Measurements from ENCODE around the gene ZFYVE28. TPM values are rescaled to one million over a fixed set of nuclear protein-coding genes. Genes with fewer than 3 reads are reported as not detected.

Gene ZFYVE28
- total RNA-seq, 3 donors from 2014 or later, result 32.4 to 56.4 (median 42.9) TPM

DNA sequence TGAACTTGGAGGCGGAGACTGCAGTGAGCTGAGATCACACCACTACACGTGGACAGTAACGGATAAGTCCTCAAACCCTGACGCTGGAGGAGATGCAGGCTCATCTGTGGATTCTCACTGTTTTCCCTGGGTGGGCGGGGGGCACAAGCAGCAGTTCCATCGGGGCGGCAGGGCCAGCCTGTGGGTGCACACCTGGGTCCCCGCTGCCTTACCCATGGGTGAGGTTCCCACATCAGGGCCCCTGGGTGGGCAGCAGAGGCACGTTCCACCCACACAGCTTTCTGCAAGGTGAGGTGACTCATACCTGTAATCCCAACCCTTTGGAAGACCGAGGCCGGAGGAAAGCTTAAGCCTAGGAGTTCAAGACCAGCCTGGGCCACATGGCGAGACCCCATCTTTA, 100.0 kb downstream of the ZFYVE28 start:
- intact Hi-C loops (cut with DNase I, micrococcal nuclease), result no loop called here
- H3K9me3 ChIP-seq, result no peaks in the 10 kb centered on the region
- TF ChIP-seq, protein P1, sequence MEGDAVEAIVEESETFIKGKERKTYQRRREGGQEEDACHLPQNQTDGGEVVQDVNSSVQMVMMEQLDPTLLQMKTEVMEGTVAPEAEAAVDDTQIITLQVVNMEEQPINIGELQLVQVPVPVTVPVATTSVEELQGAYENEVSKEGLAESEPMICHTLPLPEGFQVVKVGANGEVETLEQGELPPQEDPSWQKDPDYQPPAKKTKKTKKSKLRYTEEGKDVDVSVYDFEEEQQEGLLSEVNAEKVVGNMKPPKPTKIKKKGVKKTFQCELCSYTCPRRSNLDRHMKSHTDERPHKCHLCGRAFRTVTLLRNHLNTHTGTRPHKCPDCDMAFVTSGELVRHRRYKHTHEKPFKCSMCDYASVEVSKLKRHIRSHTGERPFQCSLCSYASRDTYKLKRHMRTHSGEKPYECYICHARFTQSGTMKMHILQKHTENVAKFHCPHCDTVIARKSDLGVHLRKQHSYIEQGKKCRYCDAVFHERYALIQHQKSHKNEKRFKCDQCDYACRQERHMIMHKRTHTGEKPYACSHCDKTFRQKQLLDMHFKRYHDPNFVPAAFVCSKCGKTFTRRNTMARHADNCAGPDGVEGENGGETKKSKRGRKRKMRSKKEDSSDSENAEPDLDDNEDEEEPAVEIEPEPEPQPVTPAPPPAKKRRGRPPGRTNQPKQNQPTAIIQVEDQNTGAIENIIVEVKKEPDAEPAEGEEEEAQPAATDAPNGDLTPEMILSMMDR (IDR thresholded peaks at IDR 0.05), result no peak
- DNase-seq (no peak), ATAC-seq (no peak)
- no peak overlapping the region for H3K4me3 ChIP-seq
- no peaks in the 10 kb centered on the region for H3K36me3 ChIP-seq (ENCODE audit: low read depth)
- peaks cover 2% of the 10 kb centered on the region for H3K4me1 ChIP-seq (ENCODE audit: low read depth)

DNA sequence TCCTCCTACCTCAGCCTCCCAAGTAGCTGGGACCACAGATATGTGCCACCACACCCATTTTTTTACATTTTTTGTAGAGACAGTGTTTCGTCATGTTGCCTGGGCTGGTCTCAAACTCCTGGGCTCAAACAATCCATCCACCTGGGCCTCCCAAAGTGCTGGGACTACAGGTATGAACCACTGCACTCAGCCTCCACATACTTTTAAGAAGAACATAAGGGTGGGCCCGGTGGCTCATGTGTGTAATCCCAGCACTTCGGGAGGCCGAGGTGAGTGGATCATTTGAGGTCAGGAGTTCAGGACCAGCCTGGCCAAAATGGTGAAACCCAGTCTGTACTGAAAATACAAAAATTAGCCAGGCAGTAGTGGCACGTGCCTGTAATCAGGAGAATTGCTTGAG, 105.1 kb downstream of the ZFYVE28 start:
- peaks cover 6% of the 10 kb centered on the region for H3K9me3 ChIP-seq
- DNase-seq, result no peak
- no peaks in the 10 kb centered on the region for H3K4me1 ChIP-seq (ENCODE audit: low read depth)
- ATAC-seq, result no peak
- intact Hi-C loops (cut with DNase I, micrococcal nuclease), result no loop called here
- H3K4me3 ChIP-seq, result no peak overlapping the region
- TF ChIP-seq, protein P1 (IDR thresholded peaks at IDR 0.05), result no peak
- no peaks in the 10 kb centered on the region for H3K36me3 ChIP-seq (ENCODE audit: low read depth)

DNA sequence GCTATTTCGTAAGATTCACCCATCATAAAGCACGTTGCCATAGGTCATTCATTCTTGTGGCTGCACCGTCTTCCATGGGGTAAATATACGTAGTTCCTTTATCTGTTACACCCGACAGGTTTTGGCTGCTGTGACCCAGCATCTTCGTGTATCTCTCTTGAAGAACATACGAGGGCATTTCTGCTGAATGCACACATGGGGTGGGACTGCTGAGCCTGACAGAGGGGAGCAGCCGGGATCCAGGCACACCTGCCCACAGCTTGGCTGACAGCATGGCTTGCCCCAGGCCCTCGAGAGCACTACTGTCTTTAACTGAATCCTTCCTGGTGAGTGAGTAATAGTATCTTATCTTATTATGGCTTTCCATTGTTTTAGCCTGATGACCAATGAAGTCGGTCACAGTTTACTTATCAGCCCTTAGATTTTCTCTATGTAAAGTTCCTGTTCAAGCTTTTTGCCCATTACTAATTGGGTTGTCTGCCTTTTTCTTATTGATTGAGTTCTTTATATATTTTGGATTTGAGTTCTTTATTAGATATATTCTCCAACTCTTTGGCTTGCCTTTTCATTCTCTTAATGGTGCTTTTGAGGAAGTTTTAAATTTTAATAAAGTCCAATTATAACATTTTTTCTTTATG, 111.6 kb downstream of the ZFYVE28 start:
- intact Hi-C loops (cut with DNase I, micrococcal nuclease), result no loop called here
- Histone ChIP-seq H3K36me3 (ENCODE audit: low read depth) (no peaks in the 10 kb centered on the region), H3K4me1 (ENCODE audit: low read depth) (peaks cover 5% of the 10 kb centered on the region), H3K4me3 (no peak overlapping the region), H3K9me3 (peaks cover 11% of the 10 kb centered on the region)
- ATAC-seq (no peak), DNase-seq (no peak)
- TF ChIP-seq, protein P1 (IDR thresholded peaks at IDR 0.05), result no peak

DNA sequence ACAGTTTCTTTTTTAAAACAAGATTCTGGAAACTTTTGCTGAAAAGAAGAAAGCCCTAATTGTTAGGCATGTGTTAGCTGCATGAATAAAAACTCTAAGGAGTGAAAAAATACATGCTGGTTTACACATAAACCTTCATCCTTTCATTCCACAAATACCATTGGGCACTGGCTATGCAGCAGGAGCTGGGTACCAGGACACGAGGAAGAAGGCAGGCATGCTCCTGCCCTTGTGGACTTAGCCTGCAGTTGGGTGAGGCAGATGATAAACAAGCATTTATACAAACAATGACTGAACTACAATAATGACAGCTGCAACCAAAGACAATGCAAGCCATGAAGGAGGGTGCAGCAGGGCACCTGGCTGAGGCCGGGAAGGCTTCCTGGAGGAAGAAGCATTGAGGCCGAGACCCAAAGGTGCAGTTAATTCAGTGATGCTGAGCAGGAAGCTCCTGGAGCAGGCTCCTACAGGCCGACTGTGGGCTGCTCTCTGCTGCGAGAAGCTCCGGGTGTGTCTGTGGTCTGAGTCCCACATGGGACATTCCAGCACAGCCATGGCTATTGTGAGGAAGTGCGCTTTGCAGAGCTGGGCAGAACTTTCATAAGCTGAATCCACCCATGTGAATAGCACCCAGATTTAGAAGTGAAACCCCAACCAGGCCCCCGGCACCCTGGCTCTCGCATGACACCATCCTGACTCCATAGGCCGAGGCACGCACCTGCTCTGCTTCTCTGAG, 112.5 kb downstream of the ZFYVE28 start:
- Histone ChIP-seq H3K4me3 (no peak overlapping the region), H3K36me3 (ENCODE audit: low read depth) (no peaks in the 10 kb centered on the region), H3K4me1 (ENCODE audit: low read depth) (peaks cover 5% of the 10 kb centered on the region), H3K9me3 (peaks cover 6% of the 10 kb centered on the region)
- intact Hi-C loops (cut with DNase I, micrococcal nuclease), result no loop called here
- ATAC-seq (peak; percentile 83), DNase-seq (peak in 2 of 3 donors; percentile 31 to 39)
- TF ChIP-seq, protein P1 (IDR thresholded peaks at IDR 0.05), result no peak

DNA sequence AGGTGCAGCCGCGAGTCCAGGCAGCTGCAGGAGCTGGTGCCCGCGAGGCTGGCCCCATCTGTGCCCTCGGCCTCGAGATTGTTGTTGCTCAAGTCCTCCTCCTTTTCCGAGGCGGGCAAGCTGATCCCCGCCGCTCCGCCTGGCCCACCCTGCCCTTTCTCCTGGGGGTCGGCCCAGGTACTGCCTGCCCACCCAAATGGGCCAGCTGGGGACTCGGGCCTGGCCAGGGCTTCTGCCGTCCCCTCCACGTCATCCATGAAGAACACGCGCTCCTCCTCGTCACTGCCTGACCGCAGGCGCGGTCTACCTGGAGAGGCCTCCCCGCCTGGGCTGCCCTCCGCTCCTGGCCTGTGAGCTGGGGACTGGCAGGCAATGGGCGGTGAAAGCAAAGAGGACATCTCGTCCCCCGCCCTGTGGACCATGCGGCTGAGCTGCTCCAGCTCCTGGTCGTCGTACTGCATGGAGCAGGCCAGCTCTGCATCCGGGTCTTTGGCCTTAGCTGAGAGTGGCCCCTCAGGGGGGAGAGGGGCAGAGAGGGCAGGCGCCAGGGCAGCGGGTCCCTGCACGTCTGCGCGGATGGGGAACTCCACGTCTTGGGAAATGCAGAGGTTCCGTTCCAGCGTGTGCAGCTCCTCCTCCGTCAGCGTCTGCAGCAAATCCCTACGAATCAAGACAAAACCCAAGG, 113.4 kb downstream of the ZFYVE28 start:
- ATAC-seq (no peak), DNase-seq (peak in 1 of 3 donors; percentile 31)
- intact Hi-C loops (cut with DNase I, micrococcal nuclease), result no loop called here
- Histone ChIP-seq H3K36me3 (ENCODE audit: low read depth) (no peaks in the 10 kb centered on the region), H3K4me3 (no peak overlapping the region), H3K4me1 (ENCODE audit: low read depth) (peaks cover 5% of the 10 kb centered on the region), H3K9me3 (peaks cover 4% of the 10 kb centered on the region)
- TF ChIP-seq, protein P1 (IDR thresholded peaks at IDR 0.05), result no peak

Measured in mucosa of descending colon (tissue), 3 donors.